HCT116 (cell line): ENCODE measurements around the gene CFAP74. TPM values are rescaled to one million over a fixed set of nuclear protein-coding genes. Genes with fewer than 3 reads are reported as not detected.

Experiments used
- ATAC-seq: fragments of 200-7000 bp; cut with Tn5 transposase; 2 replicates; pipeline ENCODE4 v1.9.1; 2020; ENCODE audit warnings: mild to moderate bottlenecking, moderate library complexity
- BruUV-seq: library from RNA; stranded (reverse); fragments of 400-500 nt; replicated peaks from 2 replicates; lab custom pipeline; 2021; lab: Mats Ljungman, UMichigan
- CTCF ChIA-PET: fragments of 300-600 bp; sonication (Branson Sonifier 250); formaldehyde crosslinking; loops from one replicate; lab custom pipeline; 2021; ENCODE audit warnings: antibody characterized with exemption; lab: Charles Lee
- POLR2A ChIA-PET: fragments of 300-600, 350-600 bp; sonication (Branson Sonifier 250); formaldehyde crosslinking; loops from one replicate; lab custom pipeline; 2021; ENCODE audit warnings: antibody characterized with exemption; lab: Charles Lee
- RAD21 ChIA-PET, 2 experiments: fragments of 300-600 bp; sonication (Branson Sonifier 250); formaldehyde crosslinking; loops; one replicate each; lab custom pipeline; 2023; ENCODE audit warnings: low total read pairs in 2 of 2; ENCODE audit not compliant: uncharacterized antibody in 2 of 2, unreplicated experiment in 2 of 2, low non-redundant PET in 1 of 2; lab: Charles Lee
- DNase-seq: peaks from one replicate; pipeline ENCODE4 v3.0.0-alpha.2; 2010; ENCODE audit warnings: low read depth, low spot score
- H2AFZ ChIP-seq: fragments of 200-600 bp; shearing (Covaris generic), sonication (generic); 2 replicates; pipeline ENCODE4 v1.6.1; 2017; ENCODE audit warnings: low read depth, mixed run types, mixed read lengths, antibody characterized with exemption, low read length; ENCODE audit not compliant: poor library complexity, severe bottlenecking
- H3K27ac ChIP-seq: 2 replicates; pipeline ENCODE4 v1.5.1; 2012; ENCODE audit warnings: low read depth, low read length
- H3K27me3 ChIP-seq: fragments of 200-600 bp; sonication (generic); 2 replicates; pipeline ENCODE4 v1.6.1; 2016; ENCODE audit warnings: mixed run types, low read length, mixed read lengths; ENCODE audit not compliant: insufficient read depth
- H3K36me3 ChIP-seq, 2 experiments: fragments of 200-500 bp in 1 of 2; fragments of 200-600 bp in 1 of 2; sonication (Bioruptor generic) in 1 of 2; sonication (generic) in 1 of 2; 2 replicates each; pipeline versions ENCODE4 v1.5.1 to v1.6.1; 2014 to 2016; ENCODE audit warnings: low read length in 2 of 2, inconsistent platforms in 1 of 2, mixed read lengths in 1 of 2, mixed run types in 1 of 2; ENCODE audit not compliant: insufficient read depth in 2 of 2, control insufficient read depth in 1 of 2
- H3K4me1 ChIP-seq, 2 experiments: fragments of 200-600 bp in 1 of 2; sonication (generic) in 1 of 2; 2 replicates each; pipeline versions ENCODE4 v1.5.1 to v1.6.1; 2012 to 2017; ENCODE audit warnings: low read length in 2 of 2, inconsistent platforms in 1 of 2, mild to moderate bottlenecking in 1 of 2, mixed read lengths in 1 of 2, mixed run types in 1 of 2, moderate library complexity in 1 of 2; ENCODE audit not compliant: insufficient read depth in 2 of 2, control insufficient read depth in 1 of 2
- H3K4me2 ChIP-seq: fragments of 200-600 bp; sonication (generic); 2 replicates; pipeline ENCODE4 v1.6.1; 2017; ENCODE audit warnings: mixed run types, low read length, mixed read lengths
- H3K4me3 ChIP-seq, 2 experiments: fragments of 200-600 bp in 1 of 2; sonication (generic) in 1 of 2; replicated peaks in 1 of 2; 2 replicates each; pipeline ENCODE4 v1.5.1; 2011 to 2016; ENCODE audit warnings: low read length in 2 of 2, control low read depth in 1 of 2, low read depth in 1 of 2, mild to moderate bottlenecking in 1 of 2, mixed read lengths in 1 of 2, mixed run types in 1 of 2
- H3K79me2 ChIP-seq: fragments of 200-600 bp; sonication (generic); 2 replicates; pipeline ENCODE4 v1.6.1; 2017; ENCODE audit warnings: mild to moderate bottlenecking, mixed run types, low read length, moderate library complexity, mixed read lengths; ENCODE audit not compliant: insufficient read depth
- H3K9ac ChIP-seq: fragments of 200-600 bp; sonication (generic); 2 replicates; pipeline ENCODE4 v1.6.1; 2016; ENCODE audit warnings: low read length, mixed read lengths
- H3K9me2 ChIP-seq: fragments of 200-600 bp; sonication (generic), shearing (Covaris generic); 2 replicates; pipeline ENCODE4 v1.6.1; 2017; ENCODE audit warnings: mixed run types, mild to moderate bottlenecking, moderate library complexity; ENCODE audit not compliant: insufficient read depth
- H3K9me3 ChIP-seq, 2 experiments: fragments of 200-500 bp in 1 of 2; fragments of 200-600 bp in 1 of 2; sonication (Bioruptor generic) in 1 of 2; sonication (generic) in 1 of 2; 2 replicates each; pipeline ENCODE4 v1.6.1; 2014 to 2017; ENCODE audit warnings: low read length in 2 of 2, mixed read lengths in 2 of 2, inconsistent platforms in 1 of 2, low read depth in 1 of 2, mild to moderate bottlenecking in 1 of 2, mixed run types in 1 of 2, moderate library complexity in 1 of 2; ENCODE audit not compliant: control insufficient read depth in 1 of 2, insufficient read depth in 1 of 2
- H4K20me1 ChIP-seq: fragments of 200-600 bp; sonication (generic), shearing (Covaris generic); 2 replicates; pipeline ENCODE4 v1.6.1; 2017; ENCODE audit warnings: mixed run types, mild to moderate bottlenecking, moderate library complexity; ENCODE audit not compliant: insufficient read depth
- CBX3 ChIP-seq: IDR thresholded peaks from 2 replicates; pipeline ENCODE4 v1.6.1; 2012; ENCODE audit warnings: low read depth
- CEBPB ChIP-seq: IDR thresholded peaks from 2 replicates; pipeline ENCODE4 v1.6.1; 2012; ENCODE audit warnings: low read depth
- EGR1 ChIP-seq: IDR thresholded peaks from 2 replicates; pipeline ENCODE4 v1.6.1; 2012; ENCODE audit warnings: low read depth
- EZH2 ChIP-seq: fragments of 200-600 bp; sonication (generic); IDR thresholded peaks from 2 replicates; pipeline ENCODE4 v1.6.1; 2017; ENCODE audit warnings: antibody characterized with exemption, mixed run types
- EZH2phosphoT487 ChIP-seq: fragments of 200-600 bp; IDR thresholded peaks from 2 replicates; pipeline ENCODE4 v1.6.1; 2018; ENCODE audit warnings: antibody characterized with exemption, borderline replicate concordance
- FOSL1 ChIP-seq: IDR thresholded peaks from 2 replicates; pipeline ENCODE4 v1.6.1; 2012; ENCODE audit warnings: low read depth
- JUND ChIP-seq: IDR thresholded peaks from 2 replicates; pipeline ENCODE4 v1.6.1; 2012
- POLR2A ChIP-seq: IDR thresholded peaks from 2 replicates; pipeline ENCODE4 v1.7.0; 2011; ENCODE audit warnings: borderline replicate concordance; ENCODE audit not compliant: insufficient read depth, insufficient read length; ENCODE audit errors: extremely low read depth
- POLR2AphosphoS5 ChIP-seq: IDR thresholded peaks from 2 replicates; pipeline ENCODE4 v1.6.1; 2011; ENCODE audit warnings: mild to moderate bottlenecking, low read depth, low read length, moderate library complexity
- SIN3A ChIP-seq: IDR thresholded peaks from 2 replicates; pipeline ENCODE4 v1.6.1; 2012; ENCODE audit warnings: low read depth
- SRF ChIP-seq: IDR thresholded peaks from 2 replicates; pipeline ENCODE4 v1.6.1; 2012; ENCODE audit warnings: low read depth
- TCF7L2 ChIP-seq: IDR thresholded peaks from 2 replicates; pipeline ENCODE4 v1.7.0; 2011; ENCODE audit warnings: borderline replicate concordance, inconsistent platforms; ENCODE audit not compliant: insufficient read depth, insufficient read length; ENCODE audit errors: extremely low read depth
- intact Hi-C: fragments of 100-400 bp; cut with micrococcal nuclease; formaldehyde crosslinking; loops from 2 replicates; pipeline ENCODE4 v1.10.0; 2022
- total RNA-seq: library from RNA; stranded (reverse); gene quantifications from one replicate; pipeline ENCODE4 v1.2.1, GENCODE V29; 2021; ENCODE audit not compliant: unreplicated experiment
- TF ChIP-seq, protein P1 (sequence below): IDR thresholded peaks from 2 replicates; pipeline ENCODE4 v1.6.1; 2012

Gene CFAP74
- total RNA-seq, 1 experiment from 2014 or later = 4.9 TPM

DNA sequence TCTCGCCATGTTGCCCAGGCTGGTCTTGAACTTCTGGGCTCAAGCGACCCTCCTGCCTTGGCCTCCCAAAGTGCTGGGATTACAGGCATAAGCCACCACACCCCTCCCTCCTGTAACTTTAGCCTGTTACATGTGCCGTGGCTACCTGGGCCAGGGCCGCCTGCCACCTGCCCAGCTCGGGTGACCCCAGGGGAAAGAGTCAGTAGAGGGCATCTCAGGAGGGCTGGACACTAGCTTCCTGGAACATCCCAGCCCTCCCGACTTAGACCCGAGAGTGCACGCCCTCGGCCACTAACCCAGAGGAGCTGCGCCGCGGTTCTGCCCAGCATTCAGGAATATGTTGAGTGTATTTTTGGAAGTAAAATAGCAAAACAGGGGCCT is 44.1 kb downstream of the CFAP74 start:
- ATAC-seq (peak; percentile 44), DNase-seq (no peak)
- ChIA-PET RAD21 (interaction anchor here (0.7 to 1.1 kb wide), 4 partner anchors 82 to 87 kb away, joined by 3 to 5 read pairs (median 3); no protein-coding TSS in a partner anchor), CTCF (interaction anchor here (0.9 to 6.7 kb wide), 4 partner anchors 16 to 181 kb away, joined by 5 to 70 read pairs (median 5); no protein-coding TSS in a partner anchor), POLR2A (no interaction called here)
- peak overlapping the region; percentile 21; the same call in 1 of the 2 replicates for H3K27ac ChIP-seq
- H3K4me2 ChIP-seq = peak overlapping the region; percentile 91
- peak overlapping the region; percentile 84 for H2AFZ ChIP-seq
- intact Hi-C loops = no loop called here
- BruUV-seq = no TSS peak
- peak overlapping the region; percentile 36 to 54 for H3K4me3 ChIP-seq
- no peaks in the 10 kb centered on the region for H3K79me2 ChIP-seq
- H4K20me1 ChIP-seq = no peaks in the 10 kb centered on the region
- no peaks in the 10 kb centered on the region for H3K9me3 ChIP-seq
- no peaks in the 10 kb centered on the region for H3K36me3 ChIP-seq
- no peaks in the 10 kb centered on the region for H3K27me3 ChIP-seq
- peaks cover 5 to 22% of the 10 kb centered on the region in 2 experiments; a peak in 3 of 4 replicates for H3K4me1 ChIP-seq
- H3K9me2 ChIP-seq = no peaks in the 10 kb centered on the region
- no peak for TF ChIP-seq EZH2phosphoT487
- TF ChIP-seq, protein P1, sequence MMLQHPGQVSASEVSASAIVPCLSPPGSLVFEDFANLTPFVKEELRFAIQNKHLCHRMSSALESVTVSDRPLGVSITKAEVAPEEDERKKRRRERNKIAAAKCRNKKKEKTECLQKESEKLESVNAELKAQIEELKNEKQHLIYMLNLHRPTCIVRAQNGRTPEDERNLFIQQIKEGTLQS = no peak
- no peak for TF ChIP-seq SRF
- TF ChIP-seq POLR2A = no peak
- TF ChIP-seq CEBPB = no peak
- no peak for TF ChIP-seq CBX3
- no peak for TF ChIP-seq EGR1
- TF ChIP-seq EZH2 = no peak
- no peak for TF ChIP-seq POLR2AphosphoS5
- TF ChIP-seq JUND = no peak
- no peak for TF ChIP-seq TCF7L2
- no peak for TF ChIP-seq FOSL1
- TF ChIP-seq SIN3A = no peak
- peak overlapping the region; percentile 17; the same call in 1 of the 2 replicates for H3K9ac ChIP-seq
